ENCODE data around the gene ORAI3. TPM values are rescaled to one million over a fixed set of nuclear protein-coding genes. Genes with fewer than 3 reads are reported as not detected.

Gene ORAI3
- polyA plus RNA-seq, 1 experiment, result 23.7 TPM

DNA sequence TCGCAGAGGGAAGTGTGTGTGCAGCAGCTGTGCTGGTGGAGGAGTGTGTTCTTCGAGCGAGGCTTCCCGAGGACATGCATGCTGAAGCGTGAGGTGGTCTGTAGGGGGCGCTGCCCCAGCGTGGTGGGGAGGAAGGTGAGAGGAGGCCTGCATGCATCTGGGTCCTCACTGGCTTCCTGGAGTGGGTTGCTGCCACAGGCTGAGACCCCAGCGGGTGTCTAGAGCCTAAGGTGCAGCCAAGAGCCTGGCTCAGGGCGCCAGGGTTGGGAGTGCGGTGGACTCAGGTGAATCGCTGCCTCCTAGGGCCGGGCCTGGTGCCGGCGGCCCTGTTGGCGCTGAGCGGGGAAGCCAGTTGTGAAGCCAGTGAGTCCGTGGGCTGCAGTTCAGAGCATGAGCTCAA, 28.6 kb downstream of the ORAI3 start:
- no peaks in the 10 kb centered on the region for H3K9me3 ChIP-seq (ENCODE audit: control insufficient read depth, insufficient read depth, low read length)
- no peak for DNase-seq (ENCODE audit: low read depth, low spot score)
- ChIA-PET CTCF (interaction anchor here (0.6 kb wide), 1 partner anchor 263 kb away, joined by 3 read pairs; no protein-coding TSS in a partner anchor), POLR2A (interaction anchor here (0.6 kb wide), 1 partner anchor 18 kb away, joined by 3 read pairs; no protein-coding TSS in a partner anchor)
- no peak overlapping the region for H3K27ac ChIP-seq (ENCODE audit: low read depth, low read length)
- no peak overlapping the region for H3K4me3 ChIP-seq (ENCODE audit: low read depth, low read length)
- H3K27me3 ChIP-seq (ENCODE audit: control insufficient read depth, insufficient read depth, low read length), result no peaks in the 10 kb centered on the region
- TF ChIP-seq, protein P1, sequence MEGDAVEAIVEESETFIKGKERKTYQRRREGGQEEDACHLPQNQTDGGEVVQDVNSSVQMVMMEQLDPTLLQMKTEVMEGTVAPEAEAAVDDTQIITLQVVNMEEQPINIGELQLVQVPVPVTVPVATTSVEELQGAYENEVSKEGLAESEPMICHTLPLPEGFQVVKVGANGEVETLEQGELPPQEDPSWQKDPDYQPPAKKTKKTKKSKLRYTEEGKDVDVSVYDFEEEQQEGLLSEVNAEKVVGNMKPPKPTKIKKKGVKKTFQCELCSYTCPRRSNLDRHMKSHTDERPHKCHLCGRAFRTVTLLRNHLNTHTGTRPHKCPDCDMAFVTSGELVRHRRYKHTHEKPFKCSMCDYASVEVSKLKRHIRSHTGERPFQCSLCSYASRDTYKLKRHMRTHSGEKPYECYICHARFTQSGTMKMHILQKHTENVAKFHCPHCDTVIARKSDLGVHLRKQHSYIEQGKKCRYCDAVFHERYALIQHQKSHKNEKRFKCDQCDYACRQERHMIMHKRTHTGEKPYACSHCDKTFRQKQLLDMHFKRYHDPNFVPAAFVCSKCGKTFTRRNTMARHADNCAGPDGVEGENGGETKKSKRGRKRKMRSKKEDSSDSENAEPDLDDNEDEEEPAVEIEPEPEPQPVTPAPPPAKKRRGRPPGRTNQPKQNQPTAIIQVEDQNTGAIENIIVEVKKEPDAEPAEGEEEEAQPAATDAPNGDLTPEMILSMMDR (IDR thresholded peaks at IDR 0.05; ENCODE audit: low read depth, low read length), result peak; percentile 30

DNA sequence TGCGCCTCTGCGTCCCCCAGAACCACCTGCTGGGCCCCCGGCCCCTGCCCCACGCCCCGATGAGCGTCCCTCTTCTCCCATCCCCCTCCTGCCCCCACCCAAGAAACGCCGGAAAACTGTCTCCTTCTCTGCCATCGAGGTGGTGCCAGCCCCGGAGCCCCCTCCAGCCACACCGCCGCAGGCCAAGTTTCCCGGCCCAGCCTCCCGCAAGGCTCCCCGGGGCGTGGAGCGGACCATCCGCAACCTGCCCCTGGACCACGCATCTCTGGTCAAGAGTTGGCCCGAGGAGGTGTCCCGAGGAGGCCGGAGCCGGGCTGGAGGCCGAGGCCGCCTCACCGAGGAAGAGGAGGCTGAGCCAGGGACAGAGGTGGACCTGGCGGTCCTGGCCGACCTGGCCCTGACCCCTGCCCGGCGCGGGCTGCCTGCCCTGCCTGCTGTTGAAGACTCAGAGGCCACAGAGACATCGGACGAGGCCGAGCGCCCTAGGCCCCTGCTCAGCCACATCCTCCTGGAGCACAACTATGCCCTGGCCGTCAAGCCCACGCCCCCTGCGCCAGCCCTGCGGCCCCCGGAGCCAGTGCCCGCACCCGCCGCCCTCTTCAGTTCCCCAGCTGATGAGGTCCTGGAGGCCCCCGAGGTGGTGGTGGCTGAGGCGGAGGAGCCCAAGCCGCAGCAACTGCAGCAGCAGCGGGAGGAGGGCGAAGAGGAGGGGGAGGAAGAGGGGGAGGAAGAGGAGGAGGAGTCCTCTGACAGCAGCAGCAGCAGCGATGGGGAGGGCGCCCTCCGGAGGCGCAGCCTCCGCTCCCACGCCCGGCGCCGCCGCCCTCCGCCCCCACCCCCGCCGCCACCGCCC, 30.5 kb downstream of the ORAI3 start:
- DNase-seq (ENCODE audit: low read depth, low spot score), result no peak
- H3K9me3 ChIP-seq (ENCODE audit: control insufficient read depth, insufficient read depth, low read length), result no peaks in the 10 kb centered on the region
- TF ChIP-seq, protein P1 (IDR thresholded peaks at IDR 0.05; ENCODE audit: low read depth, low read length), result no peak
- H3K27me3 ChIP-seq (ENCODE audit: control insufficient read depth, insufficient read depth, low read length), result no peaks in the 10 kb centered on the region
- POLR2A ChIA-PET, result no interaction called here
- H3K4me3 ChIP-seq (ENCODE audit: low read depth, low read length), result no peak overlapping the region
- CTCF ChIA-PET, result no interaction called here
- H3K27ac ChIP-seq (ENCODE audit: low read depth, low read length), result no peak overlapping the region

DNA sequence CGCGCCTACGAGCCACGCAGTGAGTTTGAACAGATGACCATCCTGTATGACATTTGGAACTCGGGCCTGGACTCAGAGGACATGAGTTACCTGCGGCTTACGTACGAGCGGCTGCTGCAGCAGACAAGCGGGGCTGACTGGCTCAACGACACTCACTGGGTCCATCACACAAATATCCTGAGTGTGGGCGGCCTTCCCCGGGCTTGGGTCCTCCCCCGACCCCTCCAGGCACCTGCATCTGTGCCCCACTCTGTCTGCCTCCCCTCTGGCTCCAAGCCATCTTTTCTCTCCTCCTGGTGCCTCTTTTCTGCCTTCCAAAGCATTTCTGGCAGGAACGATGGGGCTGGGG, 31.1 kb downstream of the ORAI3 start:
- CTCF ChIA-PET, result no interaction called here
- POLR2A ChIA-PET, result no interaction called here
- DNase-seq (ENCODE audit: low read depth, low spot score), result no peak
- no peaks in the 10 kb centered on the region for H3K9me3 ChIP-seq (ENCODE audit: control insufficient read depth, insufficient read depth, low read length)
- H3K27ac ChIP-seq (ENCODE audit: low read depth, low read length), result no peak overlapping the region
- TF ChIP-seq, protein P1 (IDR thresholded peaks at IDR 0.05; ENCODE audit: low read depth, low read length), result no peak
- H3K27me3 ChIP-seq (ENCODE audit: control insufficient read depth, insufficient read depth, low read length), result no peaks in the 10 kb centered on the region
- no peak overlapping the region for H3K4me3 ChIP-seq (ENCODE audit: low read depth, low read length)

DNA sequence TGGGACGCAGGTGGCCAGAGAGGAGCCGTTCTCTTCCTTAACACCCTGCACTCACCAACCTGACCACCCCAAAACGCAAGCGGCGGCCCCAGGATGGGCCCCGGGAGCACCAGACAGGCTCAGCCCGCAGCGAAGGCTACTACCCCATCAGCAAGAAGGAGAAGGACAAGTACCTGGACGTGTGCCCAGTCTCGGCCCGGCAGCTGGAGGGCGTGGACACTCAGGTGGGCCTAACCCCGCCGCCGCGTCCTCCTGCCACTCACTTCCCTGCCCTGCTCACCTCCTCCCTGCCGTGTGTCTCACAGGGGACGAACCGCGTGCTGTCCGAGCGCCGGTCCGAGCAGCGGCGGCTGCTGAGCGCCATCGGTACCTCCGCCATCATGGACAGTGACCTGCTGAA, 31.6 kb downstream of the ORAI3 start:
- DNase-seq (ENCODE audit: low read depth, low spot score), result no peak
- H3K27me3 ChIP-seq (ENCODE audit: control insufficient read depth, insufficient read depth, low read length), result no peaks in the 10 kb centered on the region
- TF ChIP-seq, protein P1 (IDR thresholded peaks at IDR 0.05; ENCODE audit: low read depth, low read length), result no peak
- ChIA-PET CTCF (no interaction called here), POLR2A (no interaction called here)
- no peaks in the 10 kb centered on the region for H3K9me3 ChIP-seq (ENCODE audit: control insufficient read depth, insufficient read depth, low read length)
- H3K4me3 ChIP-seq (ENCODE audit: low read depth, low read length), result no peak overlapping the region
- no peak overlapping the region for H3K27ac ChIP-seq (ENCODE audit: low read depth, low read length)

DNA sequence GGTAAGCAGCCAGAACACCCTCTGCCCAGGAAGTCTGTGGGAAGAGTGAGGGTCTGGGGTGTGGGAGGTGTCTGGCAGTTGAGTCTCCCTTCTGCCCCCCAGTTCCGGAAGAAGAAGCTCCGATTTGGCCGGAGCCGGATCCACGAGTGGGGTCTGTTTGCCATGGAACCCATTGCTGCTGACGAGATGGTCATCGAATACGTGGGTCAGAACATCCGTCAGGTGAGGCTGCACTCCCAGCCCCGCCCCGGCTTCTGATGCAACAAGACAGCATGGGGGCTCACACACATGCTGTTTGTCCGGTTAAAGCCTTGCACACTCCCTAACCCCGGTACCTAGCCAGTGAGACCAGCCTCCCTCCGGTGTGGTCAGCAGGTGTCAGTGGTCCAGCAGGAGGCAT, 32.1 kb downstream of the ORAI3 start:
- DNase-seq (ENCODE audit: low read depth, low spot score), result no peak
- Histone ChIP-seq H3K9me3 (ENCODE audit: control insufficient read depth, insufficient read depth, low read length) (no peaks in the 10 kb centered on the region), H3K4me3 (ENCODE audit: low read depth, low read length) (no peak overlapping the region), H3K27me3 (ENCODE audit: control insufficient read depth, insufficient read depth, low read length) (no peaks in the 10 kb centered on the region), H3K27ac (ENCODE audit: low read depth, low read length) (no peak overlapping the region)
- TF ChIP-seq, protein P1 (IDR thresholded peaks at IDR 0.05; ENCODE audit: low read depth, low read length), result no peak
- CTCF ChIA-PET, result no interaction called here
- POLR2A ChIA-PET, result no interaction called here

All from AG04450 (cell line).